ENCODE measurements around the gene TUBA1B. TPM values are rescaled to one million over a fixed set of nuclear protein-coding genes. Genes with fewer than 3 reads are reported as not detected.
"Not testable (repeated sequence)": the region's sequence is repeated elsewhere in the genome, so short reads cannot be mapped to it uniquely, and the experiment has no call there.

TUBA1B gene
- polyA plus RNA-seq (2013, experiment 1 of 2) = 2,326 TPM
- 2,085 TPM for polyA plus RNA-seq (2013, experiment 2 of 2)

DNA sequence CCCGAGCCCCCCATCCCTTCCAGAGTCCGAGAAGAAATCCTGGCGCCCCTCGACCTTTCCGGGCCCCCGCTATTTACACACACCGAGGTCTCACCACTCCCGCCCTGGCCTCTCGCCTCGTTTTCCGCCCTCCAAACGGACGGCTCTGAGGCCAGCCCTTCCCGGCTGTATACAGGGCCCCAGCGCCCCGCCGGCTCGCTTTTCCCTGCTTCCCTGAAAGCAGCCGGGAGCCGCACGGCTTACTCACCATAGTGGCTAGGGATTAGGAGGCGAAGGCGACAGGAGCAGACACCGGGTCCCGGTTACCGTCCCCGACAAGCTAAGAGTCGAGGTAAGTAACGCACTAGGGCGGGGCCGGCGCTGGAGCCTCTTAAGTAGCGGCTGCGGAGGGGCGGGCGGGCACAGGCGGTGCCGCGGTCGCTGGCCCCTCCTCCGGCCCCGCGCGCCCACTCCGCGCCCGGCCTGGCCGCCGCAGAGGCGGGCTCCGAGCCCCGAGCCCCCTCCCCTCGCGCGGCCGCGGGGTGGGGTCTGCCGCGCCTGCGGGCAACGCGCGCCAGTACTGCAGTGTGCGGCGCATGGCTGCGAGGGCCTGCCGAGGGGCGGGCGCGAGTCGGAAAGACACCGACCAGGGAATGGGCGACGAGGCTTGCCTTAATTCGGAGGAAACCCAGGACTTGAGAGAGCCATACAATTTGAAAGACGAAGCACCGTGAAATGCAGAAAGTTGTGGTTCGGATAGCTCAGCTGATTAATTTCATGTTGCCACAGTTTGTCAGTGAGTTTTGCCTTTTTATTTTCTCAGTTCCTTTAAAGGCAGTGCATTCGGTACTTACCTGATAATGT, at the start of gene TUBA1B:
Gene TUBA1B, minus strand, starts transcription at position 345 of the 843 bp plus-strand sequence. Its CDS starts 95 bp downstream, at position 250.
- Histone ChIP-seq H3K4me1 (ENCODE audit: control insufficient read depth, insufficient read depth, low read length, poor library complexity, severe bottlenecking) (no peaks in the 10 kb centered on the region), H3K9me3 (ENCODE audit: control insufficient read depth, low read length) (no peaks in the 10 kb centered on the region), H3K4me3 (ENCODE audit: extremely low read depth, insufficient read depth, low read length, poor library complexity, severe bottlenecking) (peak within 1 kb of the TSS; percentile 73), H3K27ac (ENCODE audit: low read depth, low read length, severe bottlenecking) (peak within 1 kb of the TSS; percentile 97), H3K36me3 (ENCODE audit: control insufficient read depth, insufficient read depth, low read length) (peaks cover 34% of the 10 kb centered on the region)
- 1% methylated on average over 71 to 77 of the region's 79 CpGs for WGBS, 2 experiments (ENCODE audit: insufficient coverage in 2 of 2)

DNA sequence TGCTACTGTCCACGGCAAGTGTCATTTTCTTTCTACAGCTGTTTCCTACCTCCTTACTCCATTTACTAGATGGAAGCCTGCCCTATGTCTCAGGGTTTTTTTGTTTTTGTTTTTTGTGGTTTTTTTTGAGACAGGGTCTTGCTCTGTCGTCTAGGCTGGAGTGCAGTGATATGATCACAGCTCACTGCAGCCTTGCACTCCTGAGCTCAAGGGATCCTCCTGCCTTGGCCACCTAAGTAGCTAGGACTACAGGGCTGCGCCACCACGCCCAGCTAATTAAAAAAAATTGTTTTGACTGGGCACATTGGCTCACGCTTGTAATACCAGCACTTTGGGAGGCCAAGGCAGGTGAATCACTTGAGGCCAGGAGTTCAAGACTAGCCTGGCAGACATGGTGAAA, 43.0 kb upstream of the TUBA1B start:
- WGBS, 2 experiments (ENCODE audit: insufficient coverage in 2 of 2) = 89% methylated on average over 4 to 5 of the region's 5 CpGs
- Histone ChIP-seq H3K27ac (ENCODE audit: low read depth, low read length, severe bottlenecking) (no peak overlapping the region), H3K4me3 (ENCODE audit: extremely low read depth, insufficient read depth, low read length, poor library complexity, severe bottlenecking) (no peak overlapping the region), H3K9me3 (ENCODE audit: control insufficient read depth, low read length) (peaks cover 7% of the 10 kb centered on the region), H3K4me1 (ENCODE audit: control insufficient read depth, insufficient read depth, low read length, poor library complexity, severe bottlenecking) (no peaks in the 10 kb centered on the region), H3K36me3 (ENCODE audit: control insufficient read depth, insufficient read depth, low read length) (no peaks in the 10 kb centered on the region)

DNA sequence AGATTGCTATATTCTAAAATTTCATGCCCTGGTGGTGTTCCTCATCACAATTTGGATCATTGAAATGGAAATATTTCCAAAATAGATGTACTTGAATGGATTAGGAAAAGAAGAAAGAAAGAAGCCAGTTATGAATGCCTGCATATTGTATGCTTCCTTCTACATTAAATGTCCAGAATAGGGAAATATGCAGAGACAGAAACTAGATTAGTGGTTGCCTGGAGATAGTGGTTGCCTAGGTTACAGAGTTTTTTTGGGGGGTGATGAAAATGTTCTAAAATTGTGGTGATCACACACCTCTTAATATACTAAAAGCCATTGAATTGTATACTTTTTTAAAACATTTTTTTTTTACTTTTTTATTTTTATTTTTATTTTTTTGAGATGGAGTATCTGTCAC, 39.7 kb upstream of the TUBA1B start:
- no peak overlapping the region for H3K4me3 ChIP-seq (ENCODE audit: extremely low read depth, insufficient read depth, low read length, poor library complexity, severe bottlenecking)
- H3K4me1 ChIP-seq (ENCODE audit: control insufficient read depth, insufficient read depth, low read length, poor library complexity, severe bottlenecking) = no peaks in the 10 kb centered on the region
- H3K27ac ChIP-seq (ENCODE audit: low read depth, low read length, severe bottlenecking) = no peak overlapping the region
- H3K9me3 ChIP-seq (ENCODE audit: control insufficient read depth, low read length) = no peaks in the 10 kb centered on the region
- H3K36me3 ChIP-seq (ENCODE audit: control insufficient read depth, insufficient read depth, low read length) = no peaks in the 10 kb centered on the region

DNA sequence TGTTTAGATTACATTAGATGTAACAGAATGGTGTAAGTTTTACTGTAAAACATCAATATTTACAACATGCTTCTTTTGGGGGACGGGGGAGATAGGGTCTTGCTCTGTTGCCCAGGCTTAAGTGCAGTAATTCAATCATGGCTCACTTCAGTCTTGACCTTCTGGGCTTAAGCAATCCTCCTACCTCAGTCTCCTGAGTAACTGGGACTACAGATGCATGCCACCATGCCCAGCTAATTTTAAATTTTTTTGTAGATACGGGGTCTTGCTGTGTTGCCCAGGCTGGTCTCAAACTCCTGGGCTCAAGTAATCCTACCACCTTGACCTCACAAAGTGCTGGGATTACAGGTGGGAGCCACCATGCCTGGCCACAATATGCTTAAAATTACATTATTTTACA, 33.9 kb upstream of the TUBA1B start:
- H3K4me3 ChIP-seq (ENCODE audit: extremely low read depth, insufficient read depth, low read length, poor library complexity, severe bottlenecking) = no peak overlapping the region
- no peaks in the 10 kb centered on the region for H3K4me1 ChIP-seq (ENCODE audit: control insufficient read depth, insufficient read depth, low read length, poor library complexity, severe bottlenecking)
- WGBS, 2 experiments (ENCODE audit: insufficient coverage in 2 of 2) = 80 to 91% methylated on average over 1 of the region's 2 CpGs
- H3K9me3 ChIP-seq (ENCODE audit: control insufficient read depth, low read length) = no peaks in the 10 kb centered on the region
- H3K27ac ChIP-seq (ENCODE audit: low read depth, low read length, severe bottlenecking) = no peak overlapping the region
- H3K36me3 ChIP-seq (ENCODE audit: control insufficient read depth, insufficient read depth, low read length) = no peaks in the 10 kb centered on the region

DNA sequence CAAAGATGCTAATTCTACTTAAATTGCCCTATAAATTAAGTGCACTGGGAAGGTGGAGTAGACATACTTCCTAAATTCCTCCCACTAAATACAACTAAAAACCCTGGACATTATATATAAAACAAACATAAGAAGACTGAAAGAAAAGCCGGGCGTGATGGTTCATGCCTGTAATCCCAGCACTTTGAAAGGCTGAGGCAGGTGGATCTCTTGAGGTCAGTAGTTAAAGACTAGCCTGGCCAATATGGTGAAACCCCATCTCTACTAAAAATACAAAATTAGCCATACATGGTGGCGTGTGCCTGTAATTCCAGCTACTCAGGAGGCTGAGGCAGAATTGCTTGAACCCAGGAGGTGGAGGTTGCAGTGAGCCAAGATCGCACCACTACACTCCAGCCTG, 30.7 kb upstream of the TUBA1B start:
- H3K4me1 ChIP-seq (ENCODE audit: control insufficient read depth, insufficient read depth, low read length, poor library complexity, severe bottlenecking); H3K9me3 ChIP-seq (ENCODE audit: control insufficient read depth, low read length); H3K4me3 ChIP-seq (ENCODE audit: extremely low read depth, insufficient read depth, low read length, poor library complexity, severe bottlenecking); H3K36me3 ChIP-seq (ENCODE audit: control insufficient read depth, insufficient read depth, low read length); H3K27ac ChIP-seq (ENCODE audit: low read depth, low read length, severe bottlenecking): not testable (repeated sequence)
- WGBS, 2 experiments (ENCODE audit: insufficient coverage in 2 of 2) = 78 to 89% methylated on average over 1 to 2 of the region's 4 CpGs

DNA sequence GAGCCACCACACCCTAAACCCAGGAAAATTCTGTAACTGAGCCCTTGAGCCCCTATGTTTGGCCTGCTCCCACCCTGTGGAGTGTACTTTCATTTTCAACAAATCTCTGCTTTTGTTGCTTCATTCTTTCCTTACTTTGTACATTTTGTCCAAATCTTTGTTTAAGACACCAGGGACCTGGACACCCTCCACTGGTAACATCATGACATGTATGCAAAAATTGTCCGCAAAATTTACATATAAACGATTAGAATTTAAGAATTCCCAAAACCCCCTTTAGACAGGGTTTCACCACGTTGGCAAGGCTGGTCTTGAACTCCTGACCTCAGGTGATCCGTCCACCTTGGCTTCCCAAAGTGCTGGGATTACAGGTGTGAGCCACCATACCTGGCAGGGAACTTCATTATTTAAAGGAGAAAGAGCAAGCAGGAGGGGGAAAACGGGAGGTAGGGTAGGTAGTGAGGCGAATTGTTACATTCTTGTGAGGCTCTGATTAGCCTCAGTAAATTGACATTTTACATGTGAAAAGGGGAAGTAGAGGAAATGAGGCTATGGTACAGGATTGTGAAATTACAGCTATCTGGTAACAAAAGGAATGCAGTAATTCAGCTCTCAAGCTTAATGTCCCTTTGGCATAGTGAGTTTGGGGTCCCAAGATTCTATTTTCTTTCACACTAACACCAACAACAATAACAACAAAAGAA, 30.0 kb upstream of the TUBA1B start:
- WGBS, 2 experiments (ENCODE audit: insufficient coverage in 2 of 2) = 85 to 97% methylated on average over 4 to 6 of the region's 6 CpGs
- H3K4me1 ChIP-seq (ENCODE audit: control insufficient read depth, insufficient read depth, low read length, poor library complexity, severe bottlenecking) = no peaks in the 10 kb centered on the region
- no peaks in the 10 kb centered on the region for H3K36me3 ChIP-seq (ENCODE audit: control insufficient read depth, insufficient read depth, low read length)
- no peaks in the 10 kb centered on the region for H3K9me3 ChIP-seq (ENCODE audit: control insufficient read depth, low read length)
- no peak overlapping the region for H3K4me3 ChIP-seq (ENCODE audit: extremely low read depth, insufficient read depth, low read length, poor library complexity, severe bottlenecking)
- no peak overlapping the region for H3K27ac ChIP-seq (ENCODE audit: low read depth, low read length, severe bottlenecking)

DNA sequence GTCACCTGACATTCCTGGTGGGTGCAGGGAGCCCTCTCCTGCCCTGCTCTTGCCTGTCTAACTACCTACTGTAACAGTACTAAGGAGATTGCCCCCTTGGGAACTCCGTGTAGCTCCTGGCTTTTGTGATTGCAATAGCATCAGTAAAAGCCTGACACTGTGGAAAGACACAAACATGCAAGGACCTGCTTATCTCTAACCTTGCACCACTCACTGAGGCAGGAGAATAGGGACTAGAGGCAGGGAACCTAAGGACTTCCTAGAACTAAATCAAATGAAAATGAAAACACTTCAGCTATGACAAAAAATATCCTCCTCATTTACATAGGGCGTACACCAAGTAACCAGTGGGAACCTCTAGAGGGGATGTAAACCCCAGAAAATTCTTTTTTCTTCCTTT, 29.2 kb upstream of the TUBA1B start:
- no peaks in the 10 kb centered on the region for H3K36me3 ChIP-seq (ENCODE audit: control insufficient read depth, insufficient read depth, low read length)
- WGBS, 2 experiments (ENCODE audit: insufficient coverage in 2 of 2) = 50 to 75% methylated on average over 1 to 2 of the region's 2 CpGs
- no peaks in the 10 kb centered on the region for H3K9me3 ChIP-seq (ENCODE audit: control insufficient read depth, low read length)
- no peak overlapping the region for H3K27ac ChIP-seq (ENCODE audit: low read depth, low read length, severe bottlenecking)
- H3K4me3 ChIP-seq (ENCODE audit: extremely low read depth, insufficient read depth, low read length, poor library complexity, severe bottlenecking) = no peak overlapping the region
- no peaks in the 10 kb centered on the region for H3K4me1 ChIP-seq (ENCODE audit: control insufficient read depth, insufficient read depth, low read length, poor library complexity, severe bottlenecking)

DNA sequence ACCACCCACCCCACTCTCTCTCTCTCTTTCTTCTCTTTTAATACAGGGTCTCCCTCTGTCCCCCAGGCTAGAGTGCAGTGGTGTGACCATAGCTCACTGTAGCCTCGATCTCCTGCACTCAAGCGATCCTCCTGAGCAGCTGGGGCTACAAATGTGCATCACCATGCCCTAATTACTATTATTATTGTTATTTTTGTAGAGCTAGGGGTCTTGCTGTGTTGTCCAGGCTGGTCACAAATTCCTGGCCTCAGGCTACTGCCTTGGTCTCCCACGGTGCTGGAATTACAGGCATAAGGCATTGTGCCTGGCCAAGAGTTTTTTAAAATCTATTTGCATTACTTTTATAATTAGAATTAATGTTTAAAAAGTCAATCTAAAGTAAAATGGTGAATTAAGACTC, 23.0 kb upstream of the TUBA1B start:
- H3K4me1 ChIP-seq (ENCODE audit: control insufficient read depth, insufficient read depth, low read length, poor library complexity, severe bottlenecking) = no peaks in the 10 kb centered on the region
- H3K9me3 ChIP-seq (ENCODE audit: control insufficient read depth, low read length) = no peaks in the 10 kb centered on the region
- H3K36me3 ChIP-seq (ENCODE audit: control insufficient read depth, insufficient read depth, low read length) = no peaks in the 10 kb centered on the region
- H3K27ac ChIP-seq (ENCODE audit: low read depth, low read length, severe bottlenecking) = no peak overlapping the region
- no CpG with 5 or more reads among the region's 3 CpGs for WGBS, 2 experiments (ENCODE audit: insufficient coverage in 2 of 2)
- no peak overlapping the region for H3K4me3 ChIP-seq (ENCODE audit: extremely low read depth, insufficient read depth, low read length, poor library complexity, severe bottlenecking)

DNA sequence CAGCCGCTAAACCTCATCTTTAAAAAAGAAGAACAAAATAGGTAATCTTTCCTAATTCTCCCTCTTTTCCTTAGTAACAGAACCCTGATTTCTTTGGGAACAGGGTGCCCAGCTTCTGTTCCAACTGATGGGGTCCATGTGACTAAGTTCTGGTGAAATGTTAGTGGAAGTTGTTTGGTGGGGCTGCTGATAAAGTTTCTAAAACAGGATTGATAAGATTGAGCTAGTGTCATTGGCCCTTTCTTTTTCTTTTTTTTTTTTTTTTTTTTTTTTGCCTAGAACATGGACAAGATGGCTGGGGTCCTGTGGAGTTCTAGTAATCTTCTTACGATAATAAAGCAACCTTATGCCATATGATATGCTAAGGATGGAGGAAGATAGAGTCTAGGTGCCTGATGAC, 16.2 kb upstream of the TUBA1B start:
- Histone ChIP-seq H3K9me3 (ENCODE audit: control insufficient read depth, low read length) (no peaks in the 10 kb centered on the region), H3K36me3 (ENCODE audit: control insufficient read depth, insufficient read depth, low read length) (no peaks in the 10 kb centered on the region), H3K4me1 (ENCODE audit: control insufficient read depth, insufficient read depth, low read length, poor library complexity, severe bottlenecking) (no peaks in the 10 kb centered on the region), H3K4me3 (ENCODE audit: extremely low read depth, insufficient read depth, low read length, poor library complexity, severe bottlenecking) (no peak overlapping the region), H3K27ac (ENCODE audit: low read depth, low read length, severe bottlenecking) (no peak overlapping the region)
- WGBS, 2 experiments (ENCODE audit: insufficient coverage in 2 of 2) = 100% methylated on average over 1 of the region's 2 CpGs

DNA sequence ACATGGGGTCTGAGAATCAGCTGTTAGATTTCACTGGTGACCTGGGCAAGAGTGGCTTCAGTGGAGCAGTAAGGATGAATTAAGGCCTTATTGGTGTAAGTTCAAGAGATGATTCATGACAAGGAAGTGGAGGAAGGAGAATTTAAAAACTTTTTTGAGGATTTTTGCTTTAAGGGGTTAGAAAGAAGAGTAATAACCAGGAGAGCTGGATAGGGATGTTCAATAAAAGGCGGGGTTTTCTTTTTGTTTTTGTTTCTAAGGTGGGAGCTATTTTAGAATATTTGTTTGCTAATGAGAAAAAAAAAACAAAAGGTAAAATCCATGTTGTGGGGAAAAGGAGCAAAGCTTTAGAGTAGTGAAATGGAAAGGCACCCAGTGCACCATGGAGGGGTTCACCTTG, 15.2 kb upstream of the TUBA1B start:
- Histone ChIP-seq H3K9me3 (ENCODE audit: control insufficient read depth, low read length) (no peaks in the 10 kb centered on the region), H3K36me3 (ENCODE audit: control insufficient read depth, insufficient read depth, low read length) (no peaks in the 10 kb centered on the region), H3K27ac (ENCODE audit: low read depth, low read length, severe bottlenecking) (no peak overlapping the region), H3K4me1 (ENCODE audit: control insufficient read depth, insufficient read depth, low read length, poor library complexity, severe bottlenecking) (no peaks in the 10 kb centered on the region), H3K4me3 (ENCODE audit: extremely low read depth, insufficient read depth, low read length, poor library complexity, severe bottlenecking) (no peak overlapping the region)
- 88 to 100% methylated on average over 1 of the region's 1 CpG for WGBS, 2 experiments (ENCODE audit: insufficient coverage in 2 of 2)

DNA sequence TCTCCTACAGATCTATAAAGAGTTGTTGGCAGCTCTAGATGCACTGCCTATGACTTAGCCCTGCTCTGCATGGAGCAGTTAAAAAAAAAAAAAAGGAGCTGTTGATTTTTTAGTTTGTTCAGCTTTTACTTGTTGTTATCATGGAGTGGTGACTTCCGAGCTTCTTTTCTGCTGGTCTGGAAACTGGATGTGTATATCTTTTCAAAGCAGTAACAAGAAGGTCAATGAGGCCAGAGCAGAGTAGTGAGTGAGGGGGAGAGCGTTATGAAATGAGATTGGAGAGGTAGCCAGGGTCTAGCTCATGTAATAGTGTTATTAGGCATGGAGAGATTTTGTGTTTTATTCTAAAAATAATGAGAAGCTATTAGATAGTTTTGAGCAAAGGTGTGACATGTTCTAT, 13.2 kb upstream of the TUBA1B start:
- H3K9me3 ChIP-seq (ENCODE audit: control insufficient read depth, low read length) = no peaks in the 10 kb centered on the region
- 92 to 94% methylated on average over 2 of the region's 2 CpGs for WGBS, 2 experiments (ENCODE audit: insufficient coverage in 2 of 2)

More for the DNA sequence above, 13.2 kb upstream of the TUBA1B start:
- Histone ChIP-seq H3K36me3 (ENCODE audit: control insufficient read depth, insufficient read depth, low read length) (no peaks in the 10 kb centered on the region), H3K4me3 (ENCODE audit: extremely low read depth, insufficient read depth, low read length, poor library complexity, severe bottlenecking) (no peak overlapping the region), H3K27ac (ENCODE audit: low read depth, low read length, severe bottlenecking) (no peak overlapping the region), H3K4me1 (ENCODE audit: control insufficient read depth, insufficient read depth, low read length, poor library complexity, severe bottlenecking) (no peaks in the 10 kb centered on the region)

Data from mesodermal cell (in vitro differentiated cells).